ENCODE results near the gene MMEL1.
A peak's percentile ranks its signal among the peaks of the same experiment; 100 is the strongest.

The MMEL1 gene

DNA sequence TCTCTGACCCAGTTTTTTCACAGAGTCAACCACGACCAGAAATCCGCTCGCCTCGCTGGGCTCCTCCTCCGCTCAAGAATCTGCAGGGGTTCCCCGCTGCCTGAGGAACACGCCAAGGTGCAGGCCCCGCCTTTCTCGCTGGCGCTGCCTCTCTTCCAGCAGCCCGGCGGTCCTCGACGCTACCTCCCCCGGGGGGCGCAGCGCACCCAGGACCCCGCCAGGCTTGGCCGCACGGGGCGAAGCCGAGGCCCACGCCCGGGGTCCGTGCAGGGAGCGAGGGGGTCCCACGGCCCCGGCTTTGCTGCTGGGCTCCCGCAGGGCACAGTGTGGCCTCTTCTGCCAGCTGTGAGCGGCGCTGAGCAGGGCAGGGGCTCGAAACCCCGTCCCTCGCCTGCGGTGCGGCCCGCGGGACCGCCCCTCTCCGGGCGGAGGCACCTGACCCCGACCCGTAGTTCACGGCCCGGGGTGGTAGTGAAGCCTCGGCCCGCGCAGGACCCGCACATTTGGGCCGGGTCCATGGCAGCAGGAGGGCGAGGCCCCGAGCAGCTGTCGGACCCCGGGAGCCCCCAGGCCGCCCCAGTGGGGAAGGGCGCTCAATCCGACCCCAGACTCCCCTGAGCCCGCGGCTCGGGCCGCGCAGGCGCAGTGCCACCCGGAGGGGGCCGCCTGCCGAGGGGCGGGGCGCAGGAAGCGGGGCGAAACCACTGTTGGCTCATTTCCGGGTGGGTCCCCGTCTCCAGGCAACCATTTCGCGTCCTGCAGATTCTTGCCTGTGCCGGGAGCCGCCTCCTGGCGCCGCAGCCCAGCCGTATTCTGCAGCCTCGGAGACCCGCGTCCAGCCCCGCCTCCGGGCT, 10.0 kb upstream of the MMEL1 start:
- DNase-seq, result peak; percentile 95

DNA sequence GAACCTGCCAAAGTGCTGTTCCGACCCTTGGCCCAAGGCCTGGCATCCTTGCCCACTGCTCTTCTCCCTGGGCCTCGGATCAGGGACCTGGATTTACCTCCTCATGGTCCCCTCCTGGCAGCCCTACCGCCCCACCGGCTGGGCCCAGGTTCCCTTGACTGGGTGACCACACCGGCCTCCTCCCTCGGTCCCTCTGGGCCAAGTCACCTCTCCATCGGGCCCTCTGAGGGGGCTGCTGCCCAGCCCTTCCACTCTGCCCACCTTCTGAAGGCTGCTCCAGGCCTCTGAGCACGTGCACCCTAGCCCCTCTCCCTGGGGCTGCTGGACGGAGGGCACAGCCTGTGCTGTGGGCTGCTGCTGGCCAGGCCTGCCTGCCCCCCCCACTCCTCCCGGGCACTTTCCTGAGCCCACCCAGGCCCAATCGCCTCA, 9.3 kb upstream of the MMEL1 start:
- no peak for DNase-seq

DNA sequence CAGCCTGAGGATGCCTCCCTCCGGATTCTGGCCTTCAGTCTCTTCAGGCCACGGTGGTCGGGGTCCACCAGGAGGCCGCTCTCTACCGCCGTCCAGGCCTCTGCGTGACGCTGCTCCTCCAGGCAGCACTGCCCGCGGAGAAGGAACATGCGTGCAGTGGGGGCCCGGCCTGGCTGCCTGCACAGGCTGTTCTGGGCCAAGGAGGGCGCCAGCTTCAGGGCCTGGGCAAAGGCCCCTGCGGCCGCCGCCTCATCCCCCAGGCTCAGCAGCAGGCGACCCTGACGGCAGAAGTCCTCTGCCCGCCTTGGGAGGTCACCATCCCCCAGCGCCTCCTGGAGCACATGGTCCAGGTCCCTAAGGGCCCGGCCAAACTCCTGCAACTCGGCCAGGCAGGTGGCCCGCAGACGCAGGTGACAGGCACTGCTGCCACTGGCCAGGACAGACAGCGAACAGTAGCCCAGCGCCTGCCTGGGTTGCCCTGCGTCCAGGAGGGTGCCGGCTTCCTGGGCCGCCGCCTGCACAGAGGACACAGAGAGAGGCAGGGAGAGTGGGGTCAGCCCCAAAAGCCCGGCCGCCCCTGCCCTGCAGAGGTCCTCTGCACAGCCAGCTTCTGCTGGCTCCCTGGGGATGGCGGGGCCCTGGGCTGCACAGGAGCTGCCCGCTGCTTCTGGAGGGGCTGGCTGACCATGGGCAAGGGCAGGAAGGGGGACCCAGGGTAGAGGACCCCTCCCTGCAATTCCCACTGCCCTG, 8.7 kb upstream of the MMEL1 start:
- DNase-seq, result no peak

DNA sequence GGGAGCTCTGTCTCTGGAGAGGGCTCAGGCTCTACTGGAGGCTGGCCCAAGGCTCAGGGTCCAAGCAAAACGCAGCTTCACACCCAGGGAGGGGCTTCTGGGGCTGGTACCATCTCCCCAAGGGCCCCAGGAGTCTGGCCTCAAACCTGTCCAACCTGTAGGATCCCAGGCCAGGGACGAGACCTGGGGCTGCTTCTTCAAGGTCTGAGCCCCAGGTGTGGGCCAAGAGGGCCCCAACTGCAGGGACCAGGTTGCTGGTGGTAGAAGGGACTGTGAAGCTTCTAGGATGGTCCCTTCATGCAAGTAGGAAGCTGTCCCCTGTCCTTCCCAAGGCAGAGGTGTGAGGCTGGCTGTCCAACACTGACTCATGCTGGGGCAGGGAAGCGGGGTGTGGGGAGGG, 7.8 kb upstream of the MMEL1 start:
- no peak for DNase-seq

DNA sequence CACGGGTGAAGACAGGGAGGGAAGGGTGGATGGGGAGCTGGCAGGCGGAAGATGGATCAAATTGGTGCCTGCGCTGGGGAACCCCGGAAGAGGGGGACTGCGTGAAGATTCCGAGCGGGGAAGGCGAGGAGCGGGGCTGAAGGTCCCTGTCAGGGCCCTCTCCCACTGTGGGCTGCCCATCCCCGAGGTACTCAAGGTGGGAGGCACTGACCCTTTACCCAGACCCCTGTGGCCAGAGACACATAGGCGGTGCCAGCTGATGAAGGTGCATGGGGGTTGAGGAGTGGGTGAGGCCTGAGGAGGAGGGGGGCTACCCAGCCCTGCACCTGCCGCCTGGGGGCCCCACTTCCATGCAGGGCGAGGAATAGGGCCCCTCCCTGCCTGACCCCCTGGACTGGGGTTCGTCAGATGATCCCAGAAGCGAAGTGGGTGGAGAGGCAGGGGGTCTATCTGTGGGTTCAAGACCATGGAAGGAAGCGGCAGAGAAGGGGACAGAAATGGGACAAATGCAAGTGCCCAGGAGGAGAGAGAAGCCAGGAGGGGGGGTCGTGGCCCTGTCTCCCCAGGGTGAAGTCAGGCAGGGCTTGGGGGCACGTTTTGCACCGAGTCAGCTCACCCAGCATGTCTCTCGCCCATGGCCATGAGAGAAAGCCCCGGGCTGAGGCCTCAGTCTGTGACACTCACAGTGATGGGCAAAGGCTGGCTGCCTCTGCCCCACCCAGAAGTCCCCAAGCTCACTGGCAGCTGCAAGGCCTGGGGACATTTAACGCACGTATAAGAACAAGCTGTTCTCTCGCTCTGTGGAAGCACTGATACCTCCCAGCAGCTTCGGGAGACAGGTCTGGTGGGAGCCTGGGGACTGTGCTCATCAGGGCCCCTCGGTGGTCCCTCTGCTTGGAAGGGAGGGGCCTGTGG, 7.0 kb upstream of the MMEL1 start:
- DNase-seq, result no peak

GRCh38 chr1:2639203-2639602, 6.4 kb upstream of the MMEL1 start:
- no peak for DNase-seq

DNA sequence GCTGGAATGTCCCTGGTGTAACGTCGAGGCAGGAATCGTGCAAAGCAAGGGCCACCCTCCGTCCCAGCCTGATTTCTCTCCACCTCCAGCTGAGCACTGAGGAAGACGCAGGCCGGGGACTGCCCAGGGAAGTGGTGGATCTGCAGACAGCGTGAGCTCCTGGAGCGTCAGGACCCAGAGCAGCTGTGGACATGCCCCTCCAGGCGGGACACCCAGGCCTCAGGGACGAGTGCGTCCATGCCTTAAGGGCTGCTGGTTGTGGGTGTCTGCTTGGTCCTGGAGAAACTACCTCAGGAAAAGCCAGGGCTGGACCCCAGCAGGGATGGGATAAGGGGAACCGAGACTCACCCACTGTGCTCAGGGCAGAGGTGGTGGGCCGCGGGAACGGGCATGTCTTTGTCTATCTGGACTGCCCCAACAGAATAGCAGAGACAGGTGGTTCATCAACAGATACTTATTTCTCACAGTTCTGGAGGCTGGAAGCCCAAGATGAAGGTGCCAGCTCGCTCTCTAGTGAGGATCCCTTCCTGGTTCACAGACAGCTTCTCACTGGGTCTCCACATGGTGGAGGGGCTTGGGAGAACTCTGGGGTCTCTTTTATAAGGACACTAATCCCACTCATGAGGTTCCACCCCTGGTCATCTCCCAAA, 5.8 kb upstream of the MMEL1 start:
- no peak for DNase-seq

GRCh38 chr1:2637442-2638145, 4.8 kb upstream of the MMEL1 start:
- no peak for DNase-seq

DNA sequence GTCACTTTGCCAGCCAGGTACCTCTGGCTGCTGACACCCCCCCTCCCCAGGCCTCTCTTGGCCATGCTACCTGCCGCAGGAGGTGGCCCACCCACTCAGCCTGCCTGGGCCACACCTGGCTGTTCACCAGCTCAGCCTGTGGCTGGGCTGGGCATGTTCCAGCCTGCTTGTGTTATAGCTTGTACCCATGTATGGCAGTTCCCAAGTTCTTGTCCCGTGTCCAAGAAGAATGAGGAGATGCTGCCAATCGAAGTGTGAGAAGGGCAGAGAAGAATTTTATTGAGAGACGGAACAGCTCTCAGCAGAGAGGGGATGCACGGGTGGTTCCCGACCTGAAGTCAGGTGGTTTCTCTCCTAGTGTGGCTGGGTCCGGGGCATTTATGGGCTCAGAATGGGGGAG, 3.9 kb upstream of the MMEL1 start:
- DNase-seq, result no peak

DNA sequence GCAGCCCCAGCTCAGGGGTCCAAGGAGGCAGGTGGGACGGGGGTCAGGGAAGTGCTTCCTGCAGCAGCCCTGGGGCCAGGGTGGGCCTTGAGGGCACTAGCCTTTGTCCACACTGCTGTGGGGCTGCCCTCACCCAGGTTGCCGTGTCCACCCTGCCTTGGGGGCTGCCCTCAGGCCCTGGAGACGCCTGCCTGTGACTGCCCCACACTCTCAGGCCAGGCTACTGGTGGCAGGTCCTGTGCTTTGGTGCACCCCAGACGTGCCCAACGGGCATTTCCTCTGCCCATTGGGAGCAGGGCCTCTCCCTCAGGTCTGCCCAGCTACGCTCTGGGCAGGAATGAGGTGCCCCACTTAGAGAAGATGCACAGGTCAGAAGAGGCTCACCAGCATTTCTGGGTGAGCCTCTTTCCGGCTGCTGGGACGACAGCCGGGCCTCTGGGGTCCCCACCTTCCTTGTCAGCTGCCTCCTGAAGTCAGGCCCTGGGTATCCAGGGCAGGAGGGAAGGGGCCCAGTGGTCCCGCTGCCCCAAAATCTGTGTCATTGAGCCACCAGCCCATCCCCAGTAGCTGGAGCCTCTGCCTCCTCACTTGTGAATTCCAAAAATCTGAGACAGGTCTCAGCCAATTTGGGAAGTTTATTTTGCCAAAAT, 2.7 kb upstream of the MMEL1 start:
- DNase-seq, result no peak

GRCh38 chr1:2633936-2634491, 1.2 kb upstream of the MMEL1 start:
- peak; percentile 17 for DNase-seq

DNA sequence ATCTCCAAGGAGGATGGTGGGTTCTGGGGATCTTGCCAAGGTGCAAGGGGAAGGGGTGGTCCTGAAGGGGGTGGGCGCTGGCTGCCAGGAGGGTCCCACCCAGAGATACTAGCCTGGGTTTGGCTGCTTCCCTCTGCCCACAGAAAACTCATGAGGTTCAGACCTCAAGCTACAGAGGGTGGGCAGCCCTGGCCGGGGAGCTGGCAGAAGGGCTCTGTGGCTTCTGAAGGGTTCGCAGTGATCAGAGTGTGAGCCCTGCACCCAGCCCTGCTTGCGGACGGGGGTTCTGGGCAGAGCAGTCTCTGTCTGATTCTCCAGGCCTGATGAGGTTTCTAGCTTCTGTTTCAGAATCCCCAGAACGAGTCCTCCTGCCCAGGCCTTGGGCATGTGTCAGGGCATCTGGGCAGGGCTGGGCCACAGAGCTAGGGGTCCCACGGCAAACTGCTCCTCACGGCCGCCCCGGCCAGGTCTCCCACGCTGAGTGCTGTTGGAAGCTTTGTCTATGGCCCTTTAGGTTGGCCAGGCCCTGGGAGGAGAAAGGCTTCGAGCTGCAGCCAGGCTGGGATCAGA, 635 bp upstream of the MMEL1 start:
- DNase-seq, result no peak

DNA sequence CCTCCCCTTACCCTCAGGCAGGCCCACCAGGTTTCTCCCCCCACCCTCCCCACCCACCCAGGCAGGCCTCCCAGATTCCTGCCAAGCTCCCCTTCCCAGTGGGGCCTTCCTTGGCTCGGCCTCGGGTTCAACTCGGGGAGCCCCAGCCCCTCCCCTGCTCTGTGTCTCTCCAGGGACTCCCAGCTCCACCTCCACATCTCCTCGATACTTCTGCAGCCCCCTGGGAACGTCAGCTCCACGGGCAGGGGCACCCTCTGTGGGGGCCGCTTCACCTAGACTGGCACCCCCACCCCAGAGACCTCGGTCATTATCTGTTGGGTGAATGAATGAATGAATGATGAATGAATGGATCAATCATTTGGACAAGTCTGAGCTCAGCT, 775 bp downstream of the MMEL1 start:
- DNase-seq, result no peak

DNA sequence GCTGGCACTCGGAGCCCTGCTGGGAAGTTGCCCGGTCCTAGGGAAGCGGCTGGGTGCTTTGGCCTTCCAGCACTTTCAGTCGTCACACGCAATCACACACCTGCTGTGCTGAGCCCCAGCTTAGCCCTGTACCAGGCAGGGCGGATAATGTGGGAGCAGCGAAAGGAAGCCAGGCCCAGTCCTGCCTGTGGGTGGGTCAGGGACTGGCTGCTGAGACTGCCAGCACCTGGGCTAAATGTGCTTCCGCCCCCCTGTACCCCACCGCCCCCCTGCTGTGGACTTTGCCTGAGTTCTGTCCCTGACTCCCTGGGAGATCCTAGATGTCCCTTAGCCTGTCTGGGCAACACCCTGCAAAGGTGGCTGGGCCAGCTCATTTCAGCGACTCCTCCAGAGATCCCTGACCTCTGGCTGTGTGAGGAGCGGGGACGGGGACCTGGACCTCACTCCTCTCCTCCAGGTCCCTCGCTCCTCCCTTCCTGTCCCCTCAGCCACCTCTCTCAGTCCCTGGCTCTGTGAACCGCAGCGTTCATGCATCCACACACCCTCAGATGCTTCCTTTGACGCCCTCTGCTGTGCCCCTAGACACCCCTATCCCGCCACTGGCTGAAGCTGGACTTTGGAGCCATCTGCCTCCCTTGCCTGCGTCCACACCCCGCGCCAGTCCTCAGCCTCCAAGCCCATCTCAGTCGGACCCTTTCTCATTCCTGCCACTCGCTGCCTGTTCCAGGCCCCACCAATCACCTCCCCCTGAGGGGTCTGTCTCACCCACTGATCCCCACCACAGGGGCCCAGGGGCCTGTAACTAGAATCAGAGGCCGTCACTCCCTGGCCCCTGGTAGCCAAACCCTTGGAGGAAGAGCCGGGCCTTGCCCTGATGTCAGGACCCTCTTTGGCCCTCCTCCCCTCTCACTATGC, 1.4 kb downstream of the MMEL1 start:
- no peak for DNase-seq

DNA sequence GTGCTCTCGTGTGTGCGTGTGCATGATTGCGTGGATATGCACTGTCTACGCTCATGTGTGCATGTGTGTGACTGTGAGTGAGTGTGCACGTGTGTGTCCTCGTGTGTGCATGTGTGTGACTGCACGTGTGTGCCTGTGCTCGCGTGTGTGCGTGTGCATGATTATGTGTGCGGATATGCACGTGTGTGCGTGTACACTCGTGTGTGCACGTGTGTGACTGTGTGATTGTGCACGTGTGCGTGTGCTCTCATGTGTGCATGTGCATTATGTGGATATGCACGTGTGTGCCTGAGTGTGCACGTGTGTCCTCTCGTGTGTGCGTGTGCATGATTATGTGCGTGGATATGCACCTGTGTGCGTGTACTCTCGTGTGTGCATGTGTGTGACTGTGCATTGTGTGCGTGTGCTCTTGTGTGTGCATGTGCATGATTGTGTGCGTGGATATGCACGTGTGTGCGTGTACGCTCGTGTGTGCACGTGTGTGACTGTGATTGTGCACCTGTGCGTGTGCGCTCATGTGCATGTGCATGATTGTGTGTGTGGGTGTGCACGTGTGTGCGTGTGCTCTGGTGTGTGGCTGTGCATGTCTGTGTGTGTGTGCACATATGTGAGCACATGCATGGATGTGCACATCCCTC, 2.2 kb downstream of the MMEL1 start:
- no peak for DNase-seq

DNA sequence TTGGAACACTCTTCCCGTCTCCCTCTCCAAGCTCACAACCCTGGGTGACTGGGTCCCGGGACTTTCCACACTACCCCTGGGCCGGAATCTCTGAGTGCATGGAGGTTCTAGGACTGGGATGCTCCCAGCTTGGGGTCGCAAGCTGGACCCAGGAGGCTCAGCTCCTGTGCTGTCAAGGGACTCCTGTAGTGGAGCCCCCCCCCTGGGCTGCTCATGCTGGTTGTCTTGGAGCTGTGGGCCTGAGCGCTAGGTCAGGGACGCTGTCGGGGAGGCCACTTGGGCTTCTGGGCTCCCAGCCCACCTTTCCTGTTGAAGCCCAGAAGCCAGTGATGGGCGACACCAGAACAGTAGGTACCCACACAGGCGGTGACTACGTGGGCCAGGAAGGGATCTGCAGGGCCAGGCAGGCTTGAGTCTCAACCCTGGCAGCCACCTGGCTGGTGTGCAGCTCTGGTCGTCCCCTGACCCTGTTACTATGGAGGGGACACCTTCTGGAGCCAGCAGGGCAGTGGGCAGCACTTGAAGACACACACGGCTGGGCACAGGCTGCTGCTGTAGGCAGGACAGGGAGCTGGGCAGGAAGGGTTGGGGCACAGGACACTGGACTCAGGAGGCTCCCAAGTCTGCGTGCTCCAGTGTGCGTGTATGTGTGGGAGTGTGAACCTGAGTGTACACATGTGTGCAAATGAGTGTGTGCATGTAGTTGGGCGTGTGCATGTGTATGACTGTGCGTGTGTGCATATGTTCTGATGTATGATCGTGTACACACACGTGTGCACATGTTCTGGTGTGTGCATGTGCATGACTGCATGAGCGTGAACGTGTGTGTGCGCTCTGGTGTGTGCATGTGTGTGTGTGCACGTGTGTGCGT, 3.0 kb downstream of the MMEL1 start:
- peak; percentile 17 for DNase-seq

- DNase-seq, result peak; percentile 22
Measured at GRCh38 chr1:2628933-2629626, 3.7 kb downstream of the MMEL1 start.

Measured in activated T-cell treated with anti-CD3 and anti-CD28 coated beads, Interleukin-2, amount 50 U/mL, for 1 hour (primary cell).